Keratinocyte (primary cell): Measurements from ENCODE around the gene EMCN. TPM values are rescaled to one million over a fixed set of nuclear protein-coding genes. Genes with fewer than 3 reads are reported as not detected.

Source experiments
- DNase-seq: peaks from one replicate; pipeline ENCODE4 v3.0.0-alpha.2; 2011; ENCODE audit warnings: low read depth, missing footprints, low spot score
- FAIRE-seq: peaks from 2 replicates; lab custom pipeline; 2011; peaks lifted over from hg19 to GRCh38; lab: Jason Lieb, UNC
- H2AFZ ChIP-seq: 2 replicates; pipeline ENCODE4 v1.6.0; 2012; ENCODE audit warnings: low read length, control low read depth, inconsistent platforms; ENCODE audit not compliant: control insufficient read depth
- H3K27ac ChIP-seq: 2 replicates; pipeline ENCODE4 v1.5.1; 2011; ENCODE audit warnings: low read length; ENCODE audit not compliant: control insufficient read depth, insufficient read depth
- H3K27me3 ChIP-seq: 3 replicates; pipeline ENCODE4 v1.6.0; 2011; ENCODE audit warnings: low read length; ENCODE audit not compliant: control insufficient read depth, insufficient read depth; ENCODE audit errors: extremely low read depth
- H3K36me3 ChIP-seq, 2 experiments: 2 replicates in 1 of 2; 3 replicates in 1 of 2; pipeline ENCODE4 v1.5.1; 2011; ENCODE audit warnings: low read length in 2 of 2, mild to moderate bottlenecking in 1 of 2; ENCODE audit not compliant: control insufficient read depth in 2 of 2, insufficient read depth in 2 of 2; ENCODE audit errors: extremely low read depth in 1 of 2
- H3K4me1 ChIP-seq: 3 replicates; pipeline ENCODE4 v1.5.1; 2011; ENCODE audit warnings: low read length; ENCODE audit not compliant: control insufficient read depth, insufficient read depth; ENCODE audit errors: extremely low read depth
- H3K4me2 ChIP-seq: 3 replicates; pipeline ENCODE4 v1.6.0; 2011; ENCODE audit warnings: low read depth, low read length; ENCODE audit not compliant: control insufficient read depth, insufficient read depth; ENCODE audit errors: extremely low read depth
- H3K4me3 ChIP-seq, 3 experiments: fragments of 200-600 bp in 1 of 3; sonication (generic) in 1 of 3; 2 replicates in 2 of 3; 3 replicates in 1 of 3; pipeline ENCODE4 v1.5.1; 2011 to 2016; ENCODE audit warnings: low read length in 3 of 3, mild to moderate bottlenecking in 3 of 3, control low read depth in 2 of 3, inconsistent platforms in 1 of 3, low read depth in 1 of 3, mixed read lengths in 1 of 3, mixed run types in 1 of 3, moderate library complexity in 1 of 3; ENCODE audit not compliant: control insufficient read depth in 2 of 3, insufficient read depth in 2 of 3; ENCODE audit errors: extremely low read depth in 1 of 3
- H3K79me2 ChIP-seq: 2 replicates; pipeline ENCODE4 v1.6.0; 2012; ENCODE audit warnings: low read length; ENCODE audit not compliant: control insufficient read depth, insufficient read depth
- H3K9ac ChIP-seq: 3 replicates; pipeline ENCODE4 v1.6.0; 2011; ENCODE audit warnings: low read length; ENCODE audit not compliant: control insufficient read depth, insufficient read depth; ENCODE audit errors: extremely low read depth
- H3K9me1 ChIP-seq: 3 replicates; pipeline ENCODE4 v1.6.0; 2011; ENCODE audit warnings: low read length; ENCODE audit not compliant: control insufficient read depth, insufficient read depth; ENCODE audit errors: extremely low read depth
- H3K9me3 ChIP-seq: 2 replicates; pipeline ENCODE4 v1.5.1; 2012; ENCODE audit warnings: low read depth, low read length; ENCODE audit not compliant: control insufficient read depth
- H4K20me1 ChIP-seq: 3 replicates; pipeline ENCODE4 v1.6.0; 2011; ENCODE audit warnings: low read length; ENCODE audit not compliant: control insufficient read depth, insufficient read depth; ENCODE audit errors: extremely low read depth
- EZH2 ChIP-seq: IDR thresholded peaks from one replicate; pipeline ENCODE4 v1.6.1; 2012; ENCODE audit warnings: inconsistent platforms, mild to moderate bottlenecking, low read length, moderate library complexity
- dilution Hi-C: fragments of 300-500 bp; cut with MboI; formaldehyde crosslinking; loops from one replicate; pipeline ENCODE4 v1.7.0; 2020; ENCODE audit warnings: low sequenced_read_pairs; ENCODE audit not compliant: extremely low pct_ligation_motif_present
- polyA plus RNA-seq, 5 experiments: library from polyadenylated mRNA; depleted of rRNA in 3 of 5; stranded (reverse) in 3 of 5; stranded (forward) in 1 of 5; unstranded in 1 of 5; fragments of >200 nt; gene quantifications; 1 replicate in 1 of 5; 2 replicates in 3 of 5; 3 replicates in 1 of 5; pipeline versions ENCODE4 v1.2.1 to v1.2.3, GENCODE V29; 2011 to 2012; ENCODE audit warnings: missing spikeins in 2 of 5, low read depth in 1 of 5, low replicate concordance in 1 of 5
- TF ChIP-seq, protein P1 (sequence below), 3 experiments: IDR thresholded peaks in 1 of 3; conservative IDR thresholded peaks in 1 of 3; optimal IDR thresholded peaks in 1 of 3; 2 replicates in 2 of 3; 3 replicates in 1 of 3; pipeline versions ENCODE3 to v1.5.1; 2011; ENCODE audit warnings: low read length in 3 of 3, mild to moderate bottlenecking in 3 of 3, moderate library complexity in 2 of 3, control low read depth in 1 of 3, inconsistent platforms in 1 of 3; ENCODE audit not compliant: insufficient read depth in 2 of 3; ENCODE audit errors: extremely low read depth in 1 of 3

EMCN gene
- polyA plus RNA-seq, 1 donor (not counting 4 experiments of a cell fraction or from before 2014, with no cell fraction given), result not detected

DNA sequence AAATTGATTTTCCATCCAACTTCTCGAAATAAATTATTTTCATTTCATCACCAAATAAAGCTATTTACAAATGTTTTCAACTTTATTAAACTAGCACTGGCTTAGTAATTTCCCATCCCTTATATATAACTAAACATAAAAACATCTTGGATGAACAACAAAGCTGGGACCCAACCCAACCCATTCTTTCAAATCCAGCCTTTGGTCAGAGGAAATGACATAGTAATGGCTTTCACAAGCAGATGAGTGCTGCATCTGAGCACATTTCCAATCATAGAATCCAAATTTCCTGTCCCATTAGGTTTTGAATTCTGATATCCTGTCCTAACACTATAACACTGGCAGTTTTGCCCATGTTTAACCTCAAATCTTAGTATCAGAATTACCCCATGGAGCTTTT is 7.9 kb upstream of the EMCN start:
- no peak for DNase-seq
- H3K4me3 ChIP-seq, result no peak overlapping the region
- no peak overlapping the region for H3K27ac ChIP-seq
- FAIRE-seq, result no peak
- no peak overlapping the region for H3K4me2 ChIP-seq
- H3K4me1 ChIP-seq, result no peaks in the 10 kb centered on the region
- H3K9me1 ChIP-seq, result no peaks in the 10 kb centered on the region
- no peak overlapping the region for H2AFZ ChIP-seq
- no peak overlapping the region for H3K9ac ChIP-seq
- H3K27me3 ChIP-seq, result no peaks in the 10 kb centered on the region
- H4K20me1 ChIP-seq, result no peaks in the 10 kb centered on the region
- dilution Hi-C loops, result no loop called here
- H3K36me3 ChIP-seq, result no peaks in the 10 kb centered on the region
- no peaks in the 10 kb centered on the region for H3K9me3 ChIP-seq
- TF ChIP-seq EZH2, result no peak
- TF ChIP-seq, protein P1, sequence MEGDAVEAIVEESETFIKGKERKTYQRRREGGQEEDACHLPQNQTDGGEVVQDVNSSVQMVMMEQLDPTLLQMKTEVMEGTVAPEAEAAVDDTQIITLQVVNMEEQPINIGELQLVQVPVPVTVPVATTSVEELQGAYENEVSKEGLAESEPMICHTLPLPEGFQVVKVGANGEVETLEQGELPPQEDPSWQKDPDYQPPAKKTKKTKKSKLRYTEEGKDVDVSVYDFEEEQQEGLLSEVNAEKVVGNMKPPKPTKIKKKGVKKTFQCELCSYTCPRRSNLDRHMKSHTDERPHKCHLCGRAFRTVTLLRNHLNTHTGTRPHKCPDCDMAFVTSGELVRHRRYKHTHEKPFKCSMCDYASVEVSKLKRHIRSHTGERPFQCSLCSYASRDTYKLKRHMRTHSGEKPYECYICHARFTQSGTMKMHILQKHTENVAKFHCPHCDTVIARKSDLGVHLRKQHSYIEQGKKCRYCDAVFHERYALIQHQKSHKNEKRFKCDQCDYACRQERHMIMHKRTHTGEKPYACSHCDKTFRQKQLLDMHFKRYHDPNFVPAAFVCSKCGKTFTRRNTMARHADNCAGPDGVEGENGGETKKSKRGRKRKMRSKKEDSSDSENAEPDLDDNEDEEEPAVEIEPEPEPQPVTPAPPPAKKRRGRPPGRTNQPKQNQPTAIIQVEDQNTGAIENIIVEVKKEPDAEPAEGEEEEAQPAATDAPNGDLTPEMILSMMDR (optimal IDR thresholded peaks at IDR 0.05 in 1 of 3, IDR thresholded peaks at IDR 0.05 in 1 of 3, conservative IDR thresholded peaks at IDR 0.05 in 1 of 3; ENCODE audit: extremely low read depth in 1 of 3, insufficient read depth in 2 of 3, low read length in 3 of 3), result no peak
- H3K79me2 ChIP-seq, result no peaks in the 10 kb centered on the region

GRCh38 chr4:100519205-100519604 is 1.4 kb upstream of the EMCN start:
- TF ChIP-seq EZH2, result no peak
- TF ChIP-seq, protein P1 (optimal IDR thresholded peaks at IDR 0.05 in 1 of 3, IDR thresholded peaks at IDR 0.05 in 1 of 3, conservative IDR thresholded peaks at IDR 0.05 in 1 of 3; ENCODE audit: extremely low read depth in 1 of 3, insufficient read depth in 2 of 3, low read length in 3 of 3), result no peak
- H2AFZ ChIP-seq, result no peak overlapping the region
- FAIRE-seq, result no peak
- no peaks in the 10 kb centered on the region for H3K9me3 ChIP-seq
- H3K36me3 ChIP-seq, result no peaks in the 10 kb centered on the region
- H3K9ac ChIP-seq, result no peak overlapping the region
- H3K27ac ChIP-seq, result no peak overlapping the region
- dilution Hi-C loops, result no loop called here
- no peaks in the 10 kb centered on the region for H3K27me3 ChIP-seq
- no peak overlapping the region for H3K4me2 ChIP-seq
- no peaks in the 10 kb centered on the region for H3K79me2 ChIP-seq
- no peaks in the 10 kb centered on the region for H4K20me1 ChIP-seq
- DNase-seq, result no peak
- no peak overlapping the region for H3K4me3 ChIP-seq
- H3K4me1 ChIP-seq, result peaks cover 3% of the 10 kb centered on the region
- no peaks in the 10 kb centered on the region for H3K9me1 ChIP-seq
